Stomach (tissue), 4 donors: ENCODE measurements around the gene WDR76.

Experiments
- CTCF ChIP-seq, 7 experiments: fragments of 450-650 bp in 4 of 7; fragments of 200-600 bp in 3 of 7; sonication (generic) in 3 of 7; IDR thresholded peaks; one replicate each; pipeline ENCODE4 v1.5.1; 2016 to 2019; ENCODE audit warnings: antibody characterized with exemption in 7 of 7, control low read depth in 2 of 7, mild to moderate bottlenecking in 1 of 7
- POLR2A ChIP-seq, 4 donors: fragments of 450-650 bp; IDR thresholded peaks; one replicate each; pipeline ENCODE4 v1.6.1; 2016; ENCODE audit warnings: antibody characterized with exemption in 4 of 4, control low read depth in 2 of 4, mild to moderate bottlenecking in 1 of 4, moderate library complexity in 1 of 4
- POLR2AphosphoS5 ChIP-seq, 3 donors: sonication (generic); formaldehyde crosslinking; IDR thresholded peaks; one replicate each; pipeline ENCODE4 v1.6.1; 2016; ENCODE audit warnings: antibody characterized with exemption in 3 of 3

- TF ChIP-seq CTCF (IDR thresholded peaks at IDR 0.05) = no peak
- TF ChIP-seq POLR2A (IDR thresholded peaks at IDR 0.05) = no peak
- TF ChIP-seq POLR2AphosphoS5 (IDR thresholded peaks at IDR 0.05) = no peak
Measured at GRCh38 chr15:43868406-43868805, 41.6 kb downstream of the WDR76 start.
